Right ventricle myocardium inferior (tissue), 1 donor: ENCODE results near the gene ZFP36. TPM values are rescaled to one million over a fixed set of nuclear protein-coding genes. Genes with fewer than 3 reads are reported as not detected.

Experiments used
- ATAC-seq: fragments of 200-7000 bp; cut with Tn5 transposase; one replicate; pipeline ENCODE4 v1.9.1; 2020; ENCODE audit warnings: mild to moderate bottlenecking, moderate library complexity
- DNase-seq: peaks from one replicate; pipeline ENCODE4 v3.0.0; 2021; ENCODE audit errors: missing footprints
- intact Hi-C: fragments of 100-400 bp; cut with DNase I; formaldehyde crosslinking; loops from one replicate; pipeline ENCODE4 v1.11.0; 2022
- total RNA-seq: library from RNA; stranded (reverse); fragmentation: NEBNext Ultra II Directional; extraction: Animal tissue kit (Norgen Biotek cat#: 25700); gene quantifications from one replicate; pipeline ENCODE4 v1.2.1, GENCODE V29; 2021
- donor health status: DM: no; HTN: yes; CAD: no; lungs with severe emphysema.

The ZFP36 gene
- total RNA-seq, 1 donor from 2014 or later, result 48.7 TPM

- DNase-seq (peak; percentile 98), ATAC-seq (peak; percentile 70)
- intact Hi-C loops, result loop anchor here (1.0 to 5.0 kb wide), 4 partner anchors 9 to 285 kb away; partner anchors contain the start of genes PAK4, RPS16 and SAMD4B
Observed at GRCh38 chr19:39412100-39412866, 5.6 kb downstream of the ZFP36 start, which contains the start of gene PLEKHG2. TSS of gene PLEKHG2 (plus strand) at chr19:39412669. CDS start at chr19:39414087, 1,418 bp downstream.

- DNase-seq (no peak), ATAC-seq (no peak)
- intact Hi-C loops, result loop anchor here (1.0 to 5.0 kb wide), 4 partner anchors 10 to 286 kb away; partner anchors contain the start of genes PAK4, RPS16 and SAMD4B
Observed at GRCh38 chr19:39412867-39413271, 6.2 kb downstream of the ZFP36 start.

- ATAC-seq (no peak), DNase-seq (peak; percentile 87)
- intact Hi-C loops, result loop anchor here (2.0 to 5.0 kb wide), 3 partner anchors 21 to 286 kb away; partner anchors contain the start of genes PAK4, RPS16 and SAMD4B
Observed at GRCh38 chr19:39413272-39413910, 6.7 kb downstream of the ZFP36 start.

- ATAC-seq (no peak), DNase-seq (peak; percentile 60)
- intact Hi-C loops, result loop anchor here (2.0 to 5.0 kb wide), 3 partner anchors 21 to 287 kb away; partner anchors contain the start of genes PAK4, RPS16 and SAMD4B
Observed at GRCh38 chr19:39413911-39414608, 7.4 kb downstream of the ZFP36 start.

GRCh38 chr19:39415111-39416046 lies 8.7 kb downstream of the ZFP36 start:
- peak; percentile 58 for DNase-seq

GRCh38 chr19:39416152-39417120 lies 9.8 kb downstream of the ZFP36 start:
- no peak for ATAC-seq
- intact Hi-C loops, result no loop called here

More at GRCh38 chr19:39415111-39416046, 8.7 kb downstream of the ZFP36 start:
- intact Hi-C loops, result no loop called here
- ATAC-seq, result no peak

GRCh38 chr19:39417463-39418181 lies 11.0 kb downstream of the ZFP36 start:
- DNase-seq (no peak), ATAC-seq (no peak)
- intact Hi-C loops, result no loop called here

More at GRCh38 chr19:39416152-39417120, 9.8 kb downstream of the ZFP36 start:
- peak; percentile 47 for DNase-seq

- intact Hi-C loops, result no loop called here
- DNase-seq (no peak), ATAC-seq (no peak)
Observed at GRCh38 chr19:39419003-39419402, 12.4 kb downstream of the ZFP36 start.

- ATAC-seq, result no peak
- peak; percentile 49 for DNase-seq
- intact Hi-C loops, result no loop called here
Observed at GRCh38 chr19:39420769-39421168, 14.1 kb downstream of the ZFP36 start.

- ATAC-seq (no peak), DNase-seq (no peak)
- intact Hi-C loops, result no loop called here
Observed at GRCh38 chr19:39422020-39422419, 15.4 kb downstream of the ZFP36 start.

GRCh38 chr19:39423258-39424086 lies 16.8 kb downstream of the ZFP36 start:
- no peak for ATAC-seq
- no peak for DNase-seq
- intact Hi-C loops, result no loop called here

- intact Hi-C loops, result no loop called here
- ATAC-seq (no peak), DNase-seq (no peak)
Observed at GRCh38 chr19:39424934-39425333, 18.3 kb downstream of the ZFP36 start.

- ATAC-seq (no peak), DNase-seq (no peak)
- intact Hi-C loops, result no loop called here
Observed at GRCh38 chr19:39425744-39426143, 19.1 kb downstream of the ZFP36 start.

- DNase-seq (no peak), ATAC-seq (no peak)
- intact Hi-C loops, result no loop called here
Observed at GRCh38 chr19:39426170-39426569, 19.5 kb downstream of the ZFP36 start.

GRCh38 chr19:39427707-39428106 lies 21.1 kb downstream of the ZFP36 start:
- intact Hi-C loops, result no loop called here
- no peak for DNase-seq
- ATAC-seq, result no peak
